Measurements from ENCODE around the gene LNPEP.

The LNPEP gene

GRCh38 chr5:97056263-97056662 lies 120.4 kb downstream of the LNPEP start:
- DNase-seq (ENCODE audit: low read depth, low spot score), result no peak
- ChIA-PET CTCF (no interaction called here), POLR2A (no interaction called here)
- no peak overlapping the region for H3K4me3 ChIP-seq (ENCODE audit: low read depth, low read length)
- no peak for TF ChIP-seq CTCF (IDR thresholded peaks at IDR 0.05; ENCODE audit: insufficient read depth, low read length, missing control alignments)

- TF ChIP-seq CTCF (IDR thresholded peaks at IDR 0.05; ENCODE audit: insufficient read depth, low read length, missing control alignments), result no peak
- H3K4me3 ChIP-seq (ENCODE audit: low read depth, low read length), result no peak overlapping the region
- ChIA-PET CTCF (interaction anchor here (1.7 kb wide), 1 partner anchor 65 kb away, joined by 4 read pairs; no protein-coding TSS in a partner anchor), POLR2A (no interaction called here)
- no peak for DNase-seq (ENCODE audit: low read depth, low spot score)
Measured at GRCh38 chr5:97062046-97062445, 126.2 kb downstream of the LNPEP start.

- H3K4me3 ChIP-seq (ENCODE audit: low read depth, low read length), result no peak overlapping the region
- TF ChIP-seq CTCF (IDR thresholded peaks at IDR 0.05; ENCODE audit: insufficient read depth, low read length, missing control alignments), result no peak
- POLR2A ChIA-PET, result no interaction called here
- no peak for DNase-seq (ENCODE audit: low read depth, low spot score)
- CTCF ChIA-PET, result interaction anchor here (1.0 kb wide), 1 partner anchor 18 kb away, joined by 3 read pairs; no protein-coding TSS in a partner anchor
Measured at GRCh38 chr5:97063251-97063650, 127.4 kb downstream of the LNPEP start.

- POLR2A ChIA-PET, result no interaction called here
- no peak overlapping the region for H3K4me3 ChIP-seq (ENCODE audit: low read depth, low read length)
- no peak for DNase-seq (ENCODE audit: low read depth, low spot score)
- CTCF ChIA-PET, result no interaction called here
- no peak for TF ChIP-seq CTCF (IDR thresholded peaks at IDR 0.05; ENCODE audit: insufficient read depth, low read length, missing control alignments)
Measured at GRCh38 chr5:97065475-97065874, 129.6 kb downstream of the LNPEP start.

- no peak for DNase-seq (ENCODE audit: low read depth, low spot score)
- ChIA-PET POLR2A (no interaction called here), CTCF (no interaction called here)
- H3K4me3 ChIP-seq (ENCODE audit: low read depth, low read length), result no peak overlapping the region
- no peak for TF ChIP-seq CTCF (IDR thresholded peaks at IDR 0.05; ENCODE audit: insufficient read depth, low read length, missing control alignments)
Measured at GRCh38 chr5:97067296-97067850, 131.5 kb downstream of the LNPEP start.

GRCh38 chr5:97070234-97070633 lies 134.4 kb downstream of the LNPEP start:
- TF ChIP-seq CTCF (IDR thresholded peaks at IDR 0.05; ENCODE audit: insufficient read depth, low read length, missing control alignments), result no peak
- H3K4me3 ChIP-seq (ENCODE audit: low read depth, low read length), result no peak overlapping the region
- POLR2A ChIA-PET, result no interaction called here
- DNase-seq (ENCODE audit: low read depth, low spot score), result no peak
- CTCF ChIA-PET, result no interaction called here
